ENCODE results near the gene PRMT2.
"Not testable (repeated sequence)": the region's sequence is repeated elsewhere in the genome, so short reads cannot be mapped to it uniquely, and the experiment has no call there.

Gene PRMT2

GRCh38 chr21:46617267-46618051 is 18.0 kb upstream of the PRMT2 start:
- no peak for DNase-seq

GRCh38 chr21:46618738-46619379 is 16.6 kb upstream of the PRMT2 start:
- no peak for DNase-seq

- DNase-seq, result no peak
These were observed 15.6 kb upstream of the PRMT2 start for GRCh38 chr21:46619846-46620245.

- DNase-seq, result peak in 5 of 56 donors; percentile 39 to 71 (median 63)
These were observed 14.6 kb upstream of the PRMT2 start for GRCh38 chr21:46620846-46621245.

- DNase-seq, result peak in 50 of 56 donors; percentile 33 to 92 (median 73)
These were observed 13.9 kb upstream of the PRMT2 start for GRCh38 chr21:46621457-46622182.

GRCh38 chr21:46622226-46622625 is 13.2 kb upstream of the PRMT2 start:
- peak in 47 of 56 donors; percentile 21 to 89 (median 68) for DNase-seq

- DNase-seq, result peak in 9 of 56 donors; percentile 19 to 54 (median 32)
These were observed 11.4 kb upstream of the PRMT2 start for GRCh38 chr21:46624050-46624449.

GRCh38 chr21:46625759-46626158 is 9.7 kb upstream of the PRMT2 start:
- DNase-seq, result no peak

- no peak for DNase-seq
These were observed 8.9 kb upstream of the PRMT2 start for GRCh38 chr21:46626536-46626935.

GRCh38 chr21:46626975-46627501 is 8.4 kb upstream of the PRMT2 start:
- DNase-seq, result no peak

- DNase-seq, result no peak
These were observed 7.7 kb upstream of the PRMT2 start for GRCh38 chr21:46627726-46628125.

- no peak for DNase-seq
These were observed 6.6 kb upstream of the PRMT2 start for GRCh38 chr21:46628868-46629267.

- not testable (repeated sequence) for DNase-seq
These were observed 4.6 kb upstream of the PRMT2 start for GRCh38 chr21:46630915-46631314.

GRCh38 chr21:46633566-46633965 is 1.9 kb upstream of the PRMT2 start:
- DNase-seq, result no peak

- DNase-seq, result no peak
These were observed 1.0 kb upstream of the PRMT2 start for GRCh38 chr21:46634427-46634826.

GRCh38 chr21:46634966-46635323 is 529 bp upstream of the PRMT2 start:
- peak in 37 of 56 donors; percentile 59 to 92 (median 83) for DNase-seq

GRCh38 chr21:46636181-46636512 is 673 bp downstream of the PRMT2 start:
- DNase-seq, result no peak

- no peak for DNase-seq
These were observed 1.2 kb downstream of the PRMT2 start for GRCh38 chr21:46636550-46637285.

GRCh38 chr21:46637952-46638746 is 2.7 kb downstream of the PRMT2 start:
- DNase-seq, result no peak

Data from amygdala (tissue), 56 donors.